Astrocyte (in vitro differentiated cells and primary cell): Measurements from ENCODE around the gene NARS2. TPM values are rescaled to one million over a fixed set of nuclear protein-coding genes. Genes with fewer than 3 reads are reported as not detected.

Source experiments
- DNase-seq: peaks from one replicate; pipeline ENCODE4 v3.0.0-alpha.2; 2010; ENCODE audit warnings: low read depth
- FAIRE-seq: peaks from 2 replicates; lab custom pipeline; 2011; peaks lifted over from hg19 to GRCh38; lab: Jason Lieb, UNC
- H2AFZ ChIP-seq: 2 replicates; pipeline ENCODE4 v1.6.0; 2012; ENCODE audit warnings: low read depth, low read length, inconsistent platforms
- H3K27ac ChIP-seq: 2 replicates; pipeline ENCODE4 v1.5.1; 2011; ENCODE audit warnings: low read depth, low read length, inconsistent platforms
- H3K27me3 ChIP-seq: 2 replicates; pipeline ENCODE4 v1.6.0; 2011; ENCODE audit warnings: low read length, inconsistent platforms; ENCODE audit not compliant: insufficient read depth
- H3K36me3 ChIP-seq: 2 replicates; pipeline ENCODE4 v1.5.1; 2011; ENCODE audit warnings: low read length, inconsistent platforms; ENCODE audit not compliant: insufficient read depth
- H3K4me1 ChIP-seq: 2 replicates; pipeline ENCODE4 v1.5.1; 2011; ENCODE audit warnings: low read length, inconsistent platforms; ENCODE audit not compliant: insufficient read depth
- H3K4me2 ChIP-seq: 2 replicates; pipeline ENCODE4 v1.6.0; 2012; ENCODE audit warnings: low read length, inconsistent platforms
- H3K4me3 ChIP-seq: 2 replicates; pipeline ENCODE4 v1.5.1; 2011; ENCODE audit warnings: low read depth, mild to moderate bottlenecking, low read length, inconsistent platforms; ENCODE audit not compliant: insufficient read depth
- H3K79me2 ChIP-seq: 2 replicates; pipeline ENCODE4 v1.6.0; 2012; ENCODE audit warnings: mild to moderate bottlenecking, low read length, inconsistent platforms; ENCODE audit not compliant: insufficient read depth
- H3K9ac ChIP-seq: 2 replicates; pipeline ENCODE4 v1.6.0; 2012; ENCODE audit warnings: mild to moderate bottlenecking, low read length, inconsistent platforms
- H3K9me3 ChIP-seq: 2 replicates; pipeline ENCODE4 v1.5.1; 2012; ENCODE audit warnings: low read depth, mild to moderate bottlenecking, low read length, inconsistent platforms; ENCODE audit not compliant: insufficient read depth
- H4K20me1 ChIP-seq: 2 replicates; pipeline ENCODE4 v1.6.0; 2012; ENCODE audit warnings: low read length, inconsistent platforms; ENCODE audit not compliant: insufficient read depth
- H3K27ac Mint-ChIP-seq: one replicate; pipeline ENCODE4 v1.8.0; 2021; ENCODE audit warnings: mild to moderate bottlenecking, mixed read lengths; ENCODE audit not compliant: unreplicated experiment
- H3K27me3 Mint-ChIP-seq: one replicate; pipeline ENCODE4 v1.8.0; 2021; ENCODE audit warnings: low read depth, mixed read lengths; ENCODE audit not compliant: unreplicated experiment
- H3K36me3 Mint-ChIP-seq: one replicate; pipeline ENCODE4 v1.8.0; 2021; ENCODE audit warnings: low read depth, mixed read lengths; ENCODE audit not compliant: unreplicated experiment
- H3K4me1 Mint-ChIP-seq: one replicate; pipeline ENCODE4 v1.8.0; 2021; ENCODE audit warnings: low read depth, mixed read lengths; ENCODE audit not compliant: unreplicated experiment
- H3K4me3 Mint-ChIP-seq: one replicate; pipeline ENCODE4 v1.8.0; 2021; ENCODE audit warnings: mild to moderate bottlenecking, moderate library complexity, mixed read lengths; ENCODE audit not compliant: unreplicated experiment
- H3K9me3 Mint-ChIP-seq: one replicate; pipeline ENCODE4 v1.8.0; 2021; ENCODE audit warnings: mild to moderate bottlenecking, mixed read lengths; ENCODE audit not compliant: unreplicated experiment
- CTCF ChIP-seq: IDR thresholded peaks from 2 replicates; pipeline ENCODE4 v1.5.1; 2011; ENCODE audit warnings: low read depth, mild to moderate bottlenecking, inconsistent platforms, low read length, moderate library complexity; ENCODE audit not compliant: insufficient read depth
- EZH2 ChIP-seq: IDR thresholded peaks from 2 replicates; pipeline ENCODE4 v1.6.1; 2012; ENCODE audit warnings: mild to moderate bottlenecking, low read length, inconsistent platforms; ENCODE audit not compliant: insufficient read depth
- total RNA-seq: library from RNA; stranded (reverse); gene quantifications from 2 replicates; pipeline ENCODE4 v1.2.1, GENCODE V29; 2021

The NARS2 gene
- total RNA-seq, 1 donor from 2014 or later, result 10.1 TPM

- Histone ChIP-seq H3K4me3 (no peak overlapping the region), H2AFZ (no peak overlapping the region), H3K36me3 (no peaks in the 10 kb centered on the region), H3K27me3 (no peaks in the 10 kb centered on the region), H3K9me3 (no peaks in the 10 kb centered on the region), H3K79me2 (no peaks in the 10 kb centered on the region), H4K20me1 (no peaks in the 10 kb centered on the region), H3K27ac (no peak overlapping the region), H3K4me2 (no peak overlapping the region), H3K4me1 (no peaks in the 10 kb centered on the region), H3K9ac (no peak overlapping the region)
- Mint-ChIP-seq H3K4me3 (no peak overlapping the region), H3K4me1 (no peaks in the 10 kb centered on the region), H3K27ac (no peak overlapping the region), H3K36me3 (peaks cover 2% of the 10 kb centered on the region), H3K27me3 (no peaks in the 10 kb centered on the region), H3K9me3 (no peaks in the 10 kb centered on the region)
- no peak for TF ChIP-seq CTCF
- no peak for TF ChIP-seq EZH2
- FAIRE-seq, result no peak
- DNase-seq, result no peak
These were observed 70.5 kb downstream of the NARS2 start for GRCh38 chr11:78504181-78504580.

GRCh38 chr11:78499971-78500370 lies 74.7 kb downstream of the NARS2 start:
- H3K27ac Mint-ChIP-seq, result no peak overlapping the region
- Histone ChIP-seq H3K9ac (no peak overlapping the region), H3K4me3 (no peak overlapping the region), H2AFZ (no peak overlapping the region), H3K79me2 (no peaks in the 10 kb centered on the region), H3K27me3 (no peaks in the 10 kb centered on the region), H3K4me1 (no peaks in the 10 kb centered on the region), H3K4me2 (no peak overlapping the region), H3K27ac (no peak overlapping the region), H4K20me1 (no peaks in the 10 kb centered on the region), H3K36me3 (no peaks in the 10 kb centered on the region), H3K9me3 (no peaks in the 10 kb centered on the region)
- H3K4me3 Mint-ChIP-seq, result no peak overlapping the region
- H3K27me3 Mint-ChIP-seq, result no peaks in the 10 kb centered on the region
- FAIRE-seq (no peak), DNase-seq (peak; percentile 19)
- H3K9me3 Mint-ChIP-seq, result no peaks in the 10 kb centered on the region
- H3K36me3 Mint-ChIP-seq, result no peaks in the 10 kb centered on the region
- no peak for TF ChIP-seq EZH2
- no peak for TF ChIP-seq CTCF
- H3K4me1 Mint-ChIP-seq, result no peaks in the 10 kb centered on the region

- Histone ChIP-seq H3K27ac (no peak overlapping the region), H4K20me1 (no peaks in the 10 kb centered on the region), H3K4me2 (no peak overlapping the region), H3K9ac (no peak overlapping the region), H3K36me3 (no peaks in the 10 kb centered on the region), H3K9me3 (no peaks in the 10 kb centered on the region), H3K4me1 (no peaks in the 10 kb centered on the region), H3K4me3 (no peak overlapping the region), H3K27me3 (no peaks in the 10 kb centered on the region), H3K79me2 (no peaks in the 10 kb centered on the region), H2AFZ (no peak overlapping the region)
- no peak for FAIRE-seq
- no peak for TF ChIP-seq EZH2
- no peak for TF ChIP-seq CTCF
- Mint-ChIP-seq H3K4me3 (no peak overlapping the region), H3K9me3 (no peaks in the 10 kb centered on the region), H3K27me3 (no peaks in the 10 kb centered on the region), H3K36me3 (no peaks in the 10 kb centered on the region), H3K4me1 (no peaks in the 10 kb centered on the region), H3K27ac (no peak overlapping the region)
- DNase-seq, result no peak
These were observed 77.4 kb downstream of the NARS2 start for GRCh38 chr11:78497293-78497692.
